ENCODE data around the gene NEXN. TPM values are rescaled to one million over a fixed set of nuclear protein-coding genes. Genes with fewer than 3 reads are reported as not detected.

Gene NEXN
- total RNA-seq, 1 experiment from 2014 or later, result 0.92 TPM

- peak overlapping the region; percentile 87 for H3K4me2 ChIP-seq
These were observed 87.0 kb downstream of the NEXN start for GRCh38 chr1:77975386-77975785.

DNA sequence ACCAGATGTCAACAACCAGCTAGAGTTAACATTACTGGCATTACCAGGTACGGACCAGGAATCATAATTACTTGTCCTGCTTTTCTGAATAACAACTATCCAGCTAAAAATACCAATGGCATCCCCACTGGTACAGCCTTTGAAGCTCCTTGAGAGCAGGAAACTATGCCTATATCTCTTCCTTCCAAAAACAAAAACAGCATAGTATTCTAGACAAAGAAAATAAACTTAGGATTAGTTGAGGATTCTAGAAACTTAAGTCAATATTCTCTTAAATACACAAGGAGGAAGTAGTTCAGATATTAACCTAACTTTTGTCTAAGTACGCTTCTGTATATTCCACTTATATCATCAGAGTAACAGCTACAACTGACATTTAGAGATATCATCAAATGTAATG lies 87.5 kb downstream of the NEXN start:
- no peaks in the 10 kb centered on the region for H3K9me3 ChIP-seq (ENCODE audit: insufficient read depth, low read depth)
- H3K79me2 ChIP-seq (ENCODE audit: low read depth), result peaks cover 95% of the 10 kb centered on the region
- no peaks in the 10 kb centered on the region for H3K27me3 ChIP-seq (ENCODE audit: insufficient read depth, low read depth)
- no peak overlapping the region for H3K27ac ChIP-seq
- H3K4me3 ChIP-seq, result peak overlapping the region; percentile 80; the same call in 1 of the 2 replicates
- no peak overlapping the region for H2AFZ ChIP-seq
- POLR2A ChIA-PET (ENCODE audit: unreplicated experiment), result interaction anchor here (0.6 to 0.7 kb wide), 3 partner anchors 25 to 643 kb away, joined by 3 to 4 read pairs (median 4); no protein-coding TSS in a partner anchor
- H4K20me1 ChIP-seq (ENCODE audit: insufficient read depth), result peaks cover 71% of the 10 kb centered on the region
- intact Hi-C loops (cut with micrococcal nuclease; ENCODE audit: unreplicated experiment), result no loop called here
- peaks cover 45% of the 10 kb centered on the region for H3K36me3 ChIP-seq (ENCODE audit: low read depth)
- CTCF ChIA-PET, result interaction anchor here (0.8 kb wide), 1 partner anchor 139 kb away, joined by 4 read pairs; no protein-coding TSS in a partner anchor
- TF ChIP-seq, protein P1, sequence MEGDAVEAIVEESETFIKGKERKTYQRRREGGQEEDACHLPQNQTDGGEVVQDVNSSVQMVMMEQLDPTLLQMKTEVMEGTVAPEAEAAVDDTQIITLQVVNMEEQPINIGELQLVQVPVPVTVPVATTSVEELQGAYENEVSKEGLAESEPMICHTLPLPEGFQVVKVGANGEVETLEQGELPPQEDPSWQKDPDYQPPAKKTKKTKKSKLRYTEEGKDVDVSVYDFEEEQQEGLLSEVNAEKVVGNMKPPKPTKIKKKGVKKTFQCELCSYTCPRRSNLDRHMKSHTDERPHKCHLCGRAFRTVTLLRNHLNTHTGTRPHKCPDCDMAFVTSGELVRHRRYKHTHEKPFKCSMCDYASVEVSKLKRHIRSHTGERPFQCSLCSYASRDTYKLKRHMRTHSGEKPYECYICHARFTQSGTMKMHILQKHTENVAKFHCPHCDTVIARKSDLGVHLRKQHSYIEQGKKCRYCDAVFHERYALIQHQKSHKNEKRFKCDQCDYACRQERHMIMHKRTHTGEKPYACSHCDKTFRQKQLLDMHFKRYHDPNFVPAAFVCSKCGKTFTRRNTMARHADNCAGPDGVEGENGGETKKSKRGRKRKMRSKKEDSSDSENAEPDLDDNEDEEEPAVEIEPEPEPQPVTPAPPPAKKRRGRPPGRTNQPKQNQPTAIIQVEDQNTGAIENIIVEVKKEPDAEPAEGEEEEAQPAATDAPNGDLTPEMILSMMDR (conservative IDR thresholded peaks at IDR 0.05), result no peak
- no peak for TF ChIP-seq EZH2 (IDR thresholded peaks at IDR 0.05; ENCODE audit: low read depth)
- BruUV-seq (replicated peaks), result no TSS peak
- peak overlapping the region; percentile 87 for H3K4me2 ChIP-seq
- H3F3A ChIP-seq (ENCODE audit: insufficient read depth, low read depth), result peaks cover 53% of the 10 kb centered on the region; the same call in 1 of the 2 replicates
- no peak for DNase-seq
- H3K4me1 ChIP-seq (replicated peaks; ENCODE audit: insufficient read depth), result peaks cover 33% of the 10 kb centered on the region
- H3K9me2 ChIP-seq (ENCODE audit: insufficient read depth), result no peaks in the 10 kb centered on the region

More at GRCh38 chr1:77975386-77975785, 87.0 kb downstream of the NEXN start:
- POLR2A ChIA-PET (ENCODE audit: unreplicated experiment), result interaction anchor here (0.6 to 0.7 kb wide), 2 partner anchors 30 to 642 kb away, joined by 3 to 4 read pairs; no protein-coding TSS in a partner anchor
- Histone ChIP-seq H3K4me1 (replicated peaks; ENCODE audit: insufficient read depth) (peaks cover 27% of the 10 kb centered on the region), H3K36me3 (ENCODE audit: low read depth) (peaks cover 51% of the 10 kb centered on the region), H3K9me3 (ENCODE audit: insufficient read depth, low read depth) (no peaks in the 10 kb centered on the region), H3K27me3 (ENCODE audit: insufficient read depth, low read depth) (no peaks in the 10 kb centered on the region), H3K27ac (no peak overlapping the region), H3F3A (ENCODE audit: insufficient read depth, low read depth) (peaks cover 58% of the 10 kb centered on the region; the same call in 1 of the 2 replicates), H3K79me2 (ENCODE audit: low read depth) (peaks cover 95% of the 10 kb centered on the region), H3K4me3 (peak overlapping the region; percentile 80; the same call in 1 of the 2 replicates), H3K9me2 (ENCODE audit: insufficient read depth) (no peaks in the 10 kb centered on the region), H2AFZ (no peak overlapping the region), H4K20me1 (ENCODE audit: insufficient read depth) (peaks cover 76% of the 10 kb centered on the region)
- BruUV-seq (replicated peaks), result no TSS peak
- intact Hi-C loops (cut with micrococcal nuclease; ENCODE audit: unreplicated experiment), result no loop called here
- DNase-seq, result no peak
- CTCF ChIA-PET, result no interaction called here
- TF ChIP-seq, protein P1 (conservative IDR thresholded peaks at IDR 0.05), result no peak
- no peak for TF ChIP-seq EZH2 (IDR thresholded peaks at IDR 0.05; ENCODE audit: low read depth)

DNA sequence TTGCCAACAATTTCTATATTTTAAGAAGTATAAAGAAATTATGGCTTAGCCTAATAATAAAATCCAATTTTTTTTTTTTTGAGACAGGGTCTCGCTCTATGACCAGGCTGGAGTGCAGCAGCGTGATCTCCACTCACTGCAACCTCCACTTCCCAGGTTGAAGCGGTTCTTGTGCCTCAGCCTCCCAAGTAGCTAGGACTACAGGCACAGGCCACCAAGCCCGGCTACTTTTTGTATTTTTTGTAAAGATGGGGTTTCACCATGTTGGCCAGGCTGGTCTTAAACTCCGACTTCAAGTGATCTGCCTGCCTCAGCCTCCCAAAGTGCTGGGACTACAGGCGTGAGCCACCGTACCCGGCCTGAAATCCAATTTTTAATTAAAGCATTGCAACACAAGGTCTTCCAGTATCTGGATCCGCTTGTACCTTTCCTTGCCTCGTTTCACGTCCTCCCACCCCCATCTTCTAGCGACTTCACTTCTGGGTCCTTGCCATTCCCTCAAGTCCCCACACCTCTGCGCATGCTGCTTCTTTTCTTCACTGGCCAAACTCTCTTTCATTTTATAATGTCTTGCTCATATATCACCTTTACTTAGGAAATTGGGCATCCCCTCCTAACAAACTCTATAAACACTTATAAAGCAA lies 88.1 kb downstream of the NEXN start:
- no peak for DNase-seq
- Histone ChIP-seq H3K36me3 (ENCODE audit: low read depth) (peaks cover 39% of the 10 kb centered on the region), H3K9me2 (ENCODE audit: insufficient read depth) (no peaks in the 10 kb centered on the region), H2AFZ (no peak overlapping the region), H3K79me2 (ENCODE audit: low read depth) (peaks cover 95% of the 10 kb centered on the region), H3F3A (ENCODE audit: insufficient read depth, low read depth) (peaks cover 48% of the 10 kb centered on the region; the same call in 1 of the 2 replicates), H3K4me1 (replicated peaks; ENCODE audit: insufficient read depth) (peaks cover 36% of the 10 kb centered on the region), H3K4me3 (peak overlapping the region; percentile 80), H3K27me3 (ENCODE audit: insufficient read depth, low read depth) (no peaks in the 10 kb centered on the region), H3K27ac (peak overlapping the region; percentile 98; the same call in 1 of the 2 replicates), H3K4me2 (peak overlapping the region; percentile 87), H4K20me1 (ENCODE audit: insufficient read depth) (peaks cover 65% of the 10 kb centered on the region), H3K9me3 (ENCODE audit: insufficient read depth, low read depth) (no peaks in the 10 kb centered on the region)
- TF ChIP-seq, protein P1 (conservative IDR thresholded peaks at IDR 0.05), result no peak
- TF ChIP-seq EZH2 (IDR thresholded peaks at IDR 0.05; ENCODE audit: low read depth), result no peak
- POLR2A ChIA-PET (ENCODE audit: unreplicated experiment), result interaction anchor here (0.7 kb wide), 1 partner anchor 26 kb away, joined by 4 read pairs; no protein-coding TSS in a partner anchor
- BruUV-seq (replicated peaks), result no TSS peak
- CTCF ChIA-PET, result interaction anchor here (0.8 to 2.4 kb wide), 2 partner anchors 138 kb away, joined by 4 to 11 read pairs; no protein-coding TSS in a partner anchor
- intact Hi-C loops (cut with micrococcal nuclease; ENCODE audit: unreplicated experiment), result no loop called here

Data from PC-9 (cell line).